Nephron progenitor cell (in vitro differentiated cells): ENCODE data around the gene TRIM17.

Source experiments
- DNase-seq: peaks from one replicate; pipeline ENCODE4 v3.0.0; 2021
- H3K27ac Mint-ChIP-seq: 2 replicates; pipeline ENCODE4 v1.8.0; 2021; ENCODE audit warnings: mild to moderate bottlenecking, moderate library complexity, mixed read lengths
- H3K27me3 Mint-ChIP-seq: 2 replicates; pipeline ENCODE4 v1.8.0; 2021; ENCODE audit warnings: mild to moderate bottlenecking, low read depth, mixed read lengths; ENCODE audit not compliant: poor library complexity
- H3K36me3 Mint-ChIP-seq: 2 replicates; pipeline ENCODE4 v1.8.0; 2021; ENCODE audit warnings: low read depth, mixed read lengths
- H3K4me1 Mint-ChIP-seq: 2 replicates; pipeline ENCODE4 v1.8.0; 2021; ENCODE audit warnings: mixed read lengths
- H3K4me3 Mint-ChIP-seq: 2 replicates; pipeline ENCODE4 v1.8.0; 2021; ENCODE audit warnings: mild to moderate bottlenecking, moderate library complexity, mixed read lengths
- H3K9me3 Mint-ChIP-seq: 2 replicates; pipeline ENCODE4 v1.8.0; 2021; ENCODE audit warnings: mild to moderate bottlenecking, moderate library complexity, mixed read lengths
- TF ChIP-seq, protein P1 (sequence below): fragments of 200-600 bp; sonication (generic); IDR thresholded peaks from 2 replicates; pipeline ENCODE4 v1.5.0; 2021; ENCODE audit warnings: antibody characterized with exemption

Gene TRIM17

DNA sequence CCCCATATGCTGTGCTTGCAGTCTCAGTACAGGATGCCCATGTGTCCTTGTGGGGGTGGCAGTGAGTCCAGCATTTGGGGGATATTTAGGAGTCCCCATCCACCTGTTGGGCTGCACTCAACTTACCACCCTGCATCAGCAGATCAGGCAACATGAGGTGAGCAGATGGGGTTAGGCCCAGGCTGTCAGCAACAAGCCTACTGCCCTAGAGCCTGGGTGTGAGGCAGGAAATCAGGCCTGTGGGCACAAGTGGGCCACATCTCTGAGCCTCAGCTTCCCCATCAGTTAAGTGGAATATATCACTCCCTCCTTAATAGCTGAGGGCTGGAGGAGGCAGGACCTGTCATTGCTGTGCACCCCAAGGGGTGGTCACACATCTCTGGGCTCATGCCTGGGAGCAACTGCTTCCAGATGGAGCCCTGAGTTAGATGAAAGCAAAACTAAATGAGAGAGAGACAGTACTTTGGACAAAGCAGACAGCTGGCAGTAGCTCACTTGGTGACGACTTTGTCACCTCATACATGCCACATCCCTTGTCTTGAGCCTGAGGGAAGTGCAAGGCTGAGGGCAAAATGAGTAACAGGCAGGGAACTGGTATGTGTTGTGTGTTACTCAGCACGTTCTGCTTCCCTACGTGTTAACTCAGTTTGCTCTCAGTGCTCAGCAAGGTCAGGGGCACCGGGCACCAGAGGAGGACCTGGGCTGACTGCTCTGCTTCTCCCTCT lies 58.5 kb downstream of the TRIM17 start:
- TF ChIP-seq, protein P1, sequence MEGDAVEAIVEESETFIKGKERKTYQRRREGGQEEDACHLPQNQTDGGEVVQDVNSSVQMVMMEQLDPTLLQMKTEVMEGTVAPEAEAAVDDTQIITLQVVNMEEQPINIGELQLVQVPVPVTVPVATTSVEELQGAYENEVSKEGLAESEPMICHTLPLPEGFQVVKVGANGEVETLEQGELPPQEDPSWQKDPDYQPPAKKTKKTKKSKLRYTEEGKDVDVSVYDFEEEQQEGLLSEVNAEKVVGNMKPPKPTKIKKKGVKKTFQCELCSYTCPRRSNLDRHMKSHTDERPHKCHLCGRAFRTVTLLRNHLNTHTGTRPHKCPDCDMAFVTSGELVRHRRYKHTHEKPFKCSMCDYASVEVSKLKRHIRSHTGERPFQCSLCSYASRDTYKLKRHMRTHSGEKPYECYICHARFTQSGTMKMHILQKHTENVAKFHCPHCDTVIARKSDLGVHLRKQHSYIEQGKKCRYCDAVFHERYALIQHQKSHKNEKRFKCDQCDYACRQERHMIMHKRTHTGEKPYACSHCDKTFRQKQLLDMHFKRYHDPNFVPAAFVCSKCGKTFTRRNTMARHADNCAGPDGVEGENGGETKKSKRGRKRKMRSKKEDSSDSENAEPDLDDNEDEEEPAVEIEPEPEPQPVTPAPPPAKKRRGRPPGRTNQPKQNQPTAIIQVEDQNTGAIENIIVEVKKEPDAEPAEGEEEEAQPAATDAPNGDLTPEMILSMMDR = no peak
- DNase-seq = no peak
- no peak overlapping the region for H3K27ac Mint-ChIP-seq
- peaks cover 7% of the 10 kb centered on the region for H3K4me1 Mint-ChIP-seq
- H3K36me3 Mint-ChIP-seq = peaks cover 16% of the 10 kb centered on the region
- H3K27me3 Mint-ChIP-seq = no peaks in the 10 kb centered on the region
- no peaks in the 10 kb centered on the region for H3K9me3 Mint-ChIP-seq
- H3K4me3 Mint-ChIP-seq = no peak overlapping the region
